Stimulated activated CD4-positive, alpha-beta T cell treated with anti-CD3 and anti-CD28 coated beads, Interleukin-4, amount 100 ng/mL, for 24 hours (primary cell): Measurements from ENCODE around the gene PHLDB2.

Experiments
- DNase-seq: peaks from one replicate; pipeline ENCODE4 v3.0.0-alpha.2; 2020

PHLDB2 gene

GRCh38 chr3:111885578-111885977, 26.5 kb downstream of the PHLDB2 start:
- DNase-seq = no peak

- DNase-seq = no peak
Measured at GRCh38 chr3:111890051-111890580, 31.1 kb downstream of the PHLDB2 start.

- DNase-seq = no peak
Measured at GRCh38 chr3:111892070-111892469, 33.0 kb downstream of the PHLDB2 start.

GRCh38 chr3:111895071-111895470, 36.0 kb downstream of the PHLDB2 start:
- no peak for DNase-seq

GRCh38 chr3:111899966-111900365, 40.9 kb downstream of the PHLDB2 start:
- no peak for DNase-seq

- DNase-seq = no peak
Measured at GRCh38 chr3:111901637-111902036, 42.6 kb downstream of the PHLDB2 start.

- DNase-seq = no peak
Measured at GRCh38 chr3:111902534-111902933, 43.5 kb downstream of the PHLDB2 start.

GRCh38 chr3:111903067-111903511, 44.0 kb downstream of the PHLDB2 start:
- no peak for DNase-seq

GRCh38 chr3:111904376-111905241, 45.5 kb downstream of the PHLDB2 start:
- no peak for DNase-seq

- no peak for DNase-seq
Measured at GRCh38 chr3:111906656-111907055, 47.6 kb downstream of the PHLDB2 start.

- no peak for DNase-seq
Measured at GRCh38 chr3:111907151-111907550, 48.1 kb downstream of the PHLDB2 start.

- DNase-seq = no peak
Measured at GRCh38 chr3:111910806-111911205, 51.7 kb downstream of the PHLDB2 start.

- DNase-seq = no peak
Measured at GRCh38 chr3:111911446-111911845, 52.4 kb downstream of the PHLDB2 start.

GRCh38 chr3:111913163-111913763, 54.2 kb downstream of the PHLDB2 start:
- no peak for DNase-seq

GRCh38 chr3:111915905-111916304, 56.8 kb downstream of the PHLDB2 start:
- DNase-seq = no peak

GRCh38 chr3:111917300-111917699, 58.2 kb downstream of the PHLDB2 start:
- DNase-seq = no peak

- no peak for DNase-seq
Measured at GRCh38 chr3:111919370-111920065, 60.5 kb downstream of the PHLDB2 start.

- no peak for DNase-seq
Measured at GRCh38 chr3:111921181-111921580, 62.1 kb downstream of the PHLDB2 start.

- DNase-seq = no peak
Measured at GRCh38 chr3:111923095-111923771, 64.2 kb downstream of the PHLDB2 start.

- DNase-seq = no peak
Measured at GRCh38 chr3:111923806-111924205, 64.7 kb downstream of the PHLDB2 start.

GRCh38 chr3:111924283-111924682, 65.2 kb downstream of the PHLDB2 start:
- DNase-seq = no peak

- no peak for DNase-seq
Measured at GRCh38 chr3:111926266-111926676, 67.2 kb downstream of the PHLDB2 start.

GRCh38 chr3:111928613-111929012, 69.5 kb downstream of the PHLDB2 start:
- DNase-seq = no peak
